HG03095 (cell line): ENCODE data around the gene COL24A1.
"Not testable (repeated sequence)": the region's sequence is repeated elsewhere in the genome, so short reads cannot be mapped to it uniquely, and the experiment has no call there.

Experiments
- ATAC-seq: cut with Tn5 transposase; IDR thresholded peaks from one replicate; pipeline ENCODE4 v1.9.1; 2021; ENCODE audit warnings: moderate library complexity; ENCODE audit not compliant: unreplicated experiment

The COL24A1 gene

GRCh38 chr1:86153836-86154235, 2.7 kb downstream of the COL24A1 start:
- ATAC-seq = no peak

DNA sequence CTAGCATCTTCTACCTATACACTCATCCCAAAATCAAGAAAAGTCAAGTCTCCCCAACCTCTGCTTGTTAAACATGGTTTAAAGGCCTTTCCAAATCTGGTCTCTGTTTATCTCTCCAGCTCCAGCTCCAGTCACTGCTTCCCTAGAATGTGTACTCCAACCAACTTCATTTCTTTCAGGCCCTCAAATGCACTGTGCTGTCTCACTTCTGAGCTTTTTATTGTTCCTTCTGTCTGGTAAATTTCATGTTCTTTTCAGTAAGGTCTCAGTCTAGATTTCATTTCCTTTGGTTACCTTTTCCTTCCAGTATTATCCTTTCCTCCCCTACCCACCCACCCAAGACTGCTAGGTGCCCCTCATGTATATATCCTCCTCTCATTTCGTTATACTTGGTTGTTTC, 3.7 kb downstream of the COL24A1 start:
- ATAC-seq = no peak

DNA sequence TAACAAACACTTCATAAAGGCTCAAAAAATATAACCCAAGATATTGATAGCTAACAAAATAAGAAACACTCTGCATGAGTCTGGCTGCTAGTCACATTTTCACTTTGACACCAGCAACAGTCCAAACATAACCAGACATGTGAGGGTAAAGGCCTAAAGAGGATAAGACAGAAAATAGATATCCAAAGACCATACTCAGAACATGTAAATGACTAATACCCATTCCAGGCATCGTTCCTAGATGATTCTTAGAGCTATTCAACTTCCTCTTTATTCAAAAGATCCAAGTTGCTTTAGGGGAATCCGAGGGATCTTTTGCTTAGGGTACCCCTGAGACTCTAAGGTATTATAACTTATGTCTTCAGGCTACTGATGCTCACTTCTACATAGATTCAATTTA, 5.1 kb downstream of the COL24A1 start:
- ATAC-seq = no peak

GRCh38 chr1:86150553-86151055, 6.0 kb downstream of the COL24A1 start:
- ATAC-seq = no peak

GRCh38 chr1:86149591-86149990, 7.0 kb downstream of the COL24A1 start:
- no peak for ATAC-seq

- ATAC-seq = no peak
Measured at GRCh38 chr1:86147755-86148154, 8.8 kb downstream of the COL24A1 start.

DNA sequence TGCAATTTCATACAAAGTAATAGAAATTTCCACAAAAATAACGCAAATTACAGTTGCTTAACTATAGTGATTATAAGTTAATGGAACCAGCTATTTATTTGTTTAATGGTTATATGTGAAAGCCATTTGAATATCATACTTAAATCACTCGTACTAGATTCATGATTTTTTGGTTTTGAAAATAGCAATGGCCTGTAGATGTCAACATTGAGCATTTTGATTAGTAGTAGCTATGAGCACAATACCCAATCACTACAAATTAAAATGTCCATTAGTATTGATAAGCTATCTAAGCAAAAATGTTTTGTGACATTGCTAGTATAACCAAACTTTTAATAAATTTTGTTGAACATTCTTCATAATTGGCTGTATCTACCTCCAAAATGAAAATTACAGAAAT, 10.0 kb downstream of the COL24A1 start:
- ATAC-seq = no peak

GRCh38 chr1:86140281-86140880, 16.2 kb downstream of the COL24A1 start:
- no peak for ATAC-seq

- no peak for ATAC-seq
Measured at GRCh38 chr1:86138746-86139145, 17.8 kb downstream of the COL24A1 start.

DNA sequence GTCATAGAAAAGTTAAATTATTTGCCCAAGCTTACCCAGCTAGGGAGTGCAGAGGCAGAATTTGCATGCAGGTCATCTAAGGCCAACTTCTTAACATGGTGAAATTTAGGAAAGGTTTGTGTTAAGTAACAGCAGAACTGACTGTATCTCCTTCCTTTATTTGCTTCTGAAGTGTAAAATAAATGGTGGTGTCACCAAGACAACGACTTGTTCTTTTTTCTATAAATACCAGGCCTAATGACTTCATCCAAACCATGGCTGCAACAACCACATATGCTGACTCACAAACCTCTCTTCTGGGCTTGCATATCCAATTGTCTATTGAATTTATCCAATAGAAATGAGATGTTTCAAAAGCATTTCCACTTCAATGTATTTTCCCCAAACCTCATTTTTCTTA, 19.1 kb downstream of the COL24A1 start:
- ATAC-seq = no peak

DNA sequence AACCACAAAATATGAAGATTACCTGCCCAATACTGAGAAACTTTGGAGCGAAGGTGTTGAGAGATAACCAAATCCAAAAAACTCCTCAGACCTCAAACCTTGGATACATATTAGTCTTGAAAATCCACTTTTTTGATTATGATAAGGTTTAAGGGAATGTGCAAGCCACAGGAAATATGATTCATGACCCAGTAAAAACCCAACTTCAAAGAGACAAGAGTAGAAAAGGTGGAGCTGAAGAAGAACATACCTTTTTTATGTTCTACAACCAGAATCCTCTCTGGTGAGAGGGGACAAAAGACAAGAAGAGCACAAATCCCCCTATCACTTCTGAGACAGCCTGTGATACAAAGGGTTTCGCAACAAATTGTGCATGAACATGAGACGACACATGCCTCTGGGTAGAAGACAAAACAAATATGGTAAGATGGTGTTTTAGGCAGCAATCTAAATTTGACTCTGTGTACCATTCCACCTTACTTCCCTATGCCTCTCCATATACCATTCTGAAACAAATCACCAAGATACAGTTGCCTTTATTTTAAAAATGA, 37.3 kb downstream of the COL24A1 start:
- ATAC-seq = no peak

- ATAC-seq = no peak
Measured at GRCh38 chr1:86114816-86115400, 41.7 kb downstream of the COL24A1 start.

- ATAC-seq = no peak
Measured at GRCh38 chr1:86114236-86114635, 42.3 kb downstream of the COL24A1 start.

DNA sequence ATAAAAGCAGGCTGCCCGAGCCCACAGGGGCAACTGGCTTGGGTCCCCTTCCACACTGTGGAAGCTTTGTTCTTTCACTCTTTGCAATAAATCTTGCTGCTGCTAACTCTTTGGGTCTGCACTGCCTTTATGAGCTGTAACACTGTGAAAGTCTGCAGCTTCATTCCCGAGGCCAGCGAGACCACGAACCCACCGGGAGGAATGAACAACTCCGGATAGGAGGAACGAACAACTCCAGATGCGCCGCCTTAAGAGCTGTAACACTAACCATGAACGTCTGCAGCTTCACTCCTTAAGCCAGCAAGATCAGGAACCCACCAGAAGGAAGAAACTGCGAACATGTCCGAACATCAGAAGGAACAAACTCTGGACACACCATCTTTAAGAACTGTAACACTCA, 45.0 kb downstream of the COL24A1 start:
- not testable (repeated sequence) for ATAC-seq

DNA sequence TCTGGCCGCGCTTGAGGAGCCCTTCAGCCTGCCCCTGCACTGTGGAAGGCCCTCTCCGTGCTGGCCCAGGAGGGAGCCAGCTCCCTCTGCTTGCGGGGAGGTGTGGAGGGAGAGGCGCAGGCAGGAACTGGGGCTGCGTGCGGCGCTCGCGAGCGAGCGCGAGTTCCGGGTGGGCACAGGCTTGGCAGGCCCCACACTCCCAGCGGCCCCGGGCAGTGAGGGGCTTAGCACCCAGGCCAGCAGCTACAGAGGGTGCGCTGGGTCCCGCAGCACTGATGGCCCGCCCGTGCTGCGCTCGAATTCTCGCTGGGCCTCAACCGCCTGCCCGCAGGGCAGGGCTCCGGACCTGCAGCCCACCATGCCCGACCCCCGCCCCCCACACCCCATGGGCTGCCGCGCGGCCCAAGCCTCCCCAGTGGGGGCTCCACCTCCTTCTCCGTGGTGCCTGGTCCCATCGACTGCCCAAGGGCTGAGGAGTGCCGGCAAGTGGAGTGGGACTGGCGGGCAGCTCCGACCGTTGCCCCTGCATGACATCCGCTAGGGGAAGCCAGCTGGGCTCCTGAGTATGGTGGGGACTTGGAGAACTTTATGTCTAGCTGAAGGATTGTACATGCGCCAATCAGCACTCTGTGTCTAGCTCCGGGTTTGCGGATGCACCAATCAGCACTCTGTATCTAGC, 46.0 kb downstream of the COL24A1 start:
- ATAC-seq = no peak

DNA sequence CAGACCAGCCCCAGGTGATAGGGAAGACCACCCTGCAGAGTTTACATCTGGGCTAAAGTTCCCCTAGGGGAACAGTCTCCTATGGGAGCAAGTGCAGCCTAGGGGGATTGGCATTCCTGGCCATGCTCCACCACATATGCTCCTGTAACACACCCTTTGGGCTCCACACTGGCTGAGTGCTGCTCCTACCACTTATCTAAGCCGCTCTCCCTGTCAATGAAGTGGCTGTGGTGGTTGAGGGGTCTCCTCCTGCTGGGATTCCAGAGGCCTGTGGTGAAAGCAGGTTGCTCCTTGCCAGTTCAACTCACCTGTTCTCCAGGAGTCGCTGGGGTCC, 51.1 kb downstream of the COL24A1 start:
- no peak for ATAC-seq

DNA sequence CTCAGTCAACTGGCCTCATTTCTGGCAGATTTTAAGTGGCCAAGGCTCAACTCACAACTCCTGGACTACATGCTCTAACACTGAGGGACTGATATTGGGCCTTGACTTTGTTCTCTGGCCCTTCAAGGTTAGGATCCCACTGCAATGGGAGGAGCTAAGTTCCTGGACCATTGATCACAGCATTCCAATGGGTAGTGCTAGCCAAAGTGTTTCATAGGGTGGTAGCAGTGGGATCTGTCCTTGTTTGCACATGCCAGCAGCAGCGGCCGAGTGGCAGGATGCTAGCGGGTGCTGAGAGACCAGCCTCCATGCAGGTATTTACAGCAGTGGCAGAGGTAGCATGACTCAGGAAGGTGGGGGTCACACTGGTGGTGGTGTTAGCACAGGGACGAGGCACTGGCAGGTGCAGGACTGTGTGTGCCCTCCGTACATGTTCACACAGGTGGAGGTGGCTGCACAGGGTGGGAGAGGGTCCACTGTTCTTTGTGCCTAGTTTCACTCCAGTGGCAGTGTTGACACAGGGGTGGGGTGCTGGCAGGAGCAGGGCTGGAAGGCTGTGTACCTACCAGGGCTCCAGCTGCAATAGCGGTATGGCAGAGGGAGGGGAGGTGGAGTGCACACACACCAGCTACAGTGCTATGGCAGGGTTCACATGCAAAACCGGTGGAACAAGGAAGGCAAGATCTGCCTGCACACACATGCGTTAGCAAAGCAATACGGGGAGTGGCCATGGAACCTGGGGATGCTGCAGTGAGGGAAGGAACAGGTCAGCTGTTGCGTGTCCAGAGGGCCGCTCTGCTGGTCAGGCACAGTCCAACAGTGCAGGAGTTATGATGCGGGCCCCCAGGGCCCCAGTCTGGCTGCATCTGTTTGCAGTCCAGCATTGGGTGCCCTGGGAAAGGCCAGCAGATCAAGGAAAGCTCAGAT, 51.7 kb downstream of the COL24A1 start:
- no peak for ATAC-seq

DNA sequence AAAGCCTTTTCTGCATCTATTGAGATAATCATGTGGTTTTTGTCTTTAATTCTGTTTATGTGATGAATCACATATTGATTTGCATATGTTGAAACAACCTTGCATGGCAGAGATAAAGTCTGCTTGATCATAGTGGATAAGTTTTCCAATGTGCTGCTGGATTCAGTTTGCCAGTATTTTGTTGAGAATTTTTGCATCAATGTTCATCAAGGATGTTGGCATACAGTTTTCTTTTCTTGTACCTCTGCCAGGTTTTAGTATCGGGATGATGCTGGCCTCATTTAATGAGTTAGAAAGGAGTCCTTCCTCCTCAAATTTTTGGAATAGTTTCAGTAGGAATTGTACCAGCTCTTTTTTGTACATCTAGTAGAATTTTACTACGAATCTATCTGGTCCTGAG, 55.0 kb downstream of the COL24A1 start:
- no peak for ATAC-seq

GRCh38 chr1:86100401-86100800, 56.2 kb downstream of the COL24A1 start:
- ATAC-seq = no peak

GRCh38 chr1:86089765-86090164, 66.8 kb downstream of the COL24A1 start:
- no peak for ATAC-seq

GRCh38 chr1:86085741-86086409, 70.7 kb downstream of the COL24A1 start:
- peak; percentile 46 for ATAC-seq
